CD4-positive, CD25-positive, alpha-beta regulatory T cell (primary cell): ENCODE results near the gene RAB6C. TPM values are rescaled to one million over a fixed set of nuclear protein-coding genes. Genes with fewer than 3 reads are reported as not detected.
A peak's percentile ranks its signal among the peaks of the same experiment; 100 is the strongest.
"Not testable (repeated sequence)": the region's sequence is repeated elsewhere in the genome, so short reads cannot be mapped to it uniquely, and the experiment has no call there.

Source experiments
- ATAC-seq, 2 donors: fragments of 150-1000 bp; cut with Tn5 transposase; one replicate each; pipeline ENCODE4 v1.10.0; 2021; ENCODE audit warnings: low read depth in 2 of 2, moderate number of reproducible peaks in 2 of 2, moderate library complexity in 1 of 2
- DNase-seq, 3 donors: peaks; one replicate each; pipeline versions ENCODE4 v3.0.0 to v3.0.0-alpha.2; 2012 to 2022; ENCODE audit warnings: mixed read lengths in 1 of 3
- H3K27ac ChIP-seq: one replicate; pipeline ENCODE4 v1.7.0; 2013; ENCODE audit warnings: mild to moderate bottlenecking, low read length; ENCODE audit not compliant: insufficient read depth, poor library complexity, severe bottlenecking
- H3K27me3 ChIP-seq: one replicate; pipeline ENCODE4 v1.7.0; 2013; ENCODE audit warnings: low read length; ENCODE audit not compliant: control insufficient read depth, insufficient read depth
- H3K36me3 ChIP-seq: one replicate; pipeline ENCODE4 v1.7.0; 2013; ENCODE audit warnings: mild to moderate bottlenecking, low read length, moderate library complexity; ENCODE audit not compliant: control insufficient read depth, insufficient read depth
- H3K4me1 ChIP-seq: 2 replicates; pipeline ENCODE4 v1.7.0; 2013; ENCODE audit warnings: mild to moderate bottlenecking, low read length; ENCODE audit not compliant: insufficient read depth, control insufficient read depth, poor library complexity, severe bottlenecking
- H3K4me3 ChIP-seq: one replicate; pipeline ENCODE4 v1.7.0; 2013; ENCODE audit warnings: low read depth, mild to moderate bottlenecking, low read length, moderate library complexity
- H3K9me3 ChIP-seq, 2 experiments: 1 replicate in 1 of 2; 2 replicates in 1 of 2; pipeline ENCODE4 v1.7.0; 2013; ENCODE audit warnings: low read length in 2 of 2, mild to moderate bottlenecking in 1 of 2, moderate library complexity in 1 of 2; ENCODE audit not compliant: control insufficient read depth in 2 of 2
- H3K27ac Mint-ChIP-seq, 3 donors: one replicate each; pipeline ENCODE4 v1.8.0; 2020 to 2022; ENCODE audit warnings: mild to moderate bottlenecking in 3 of 3, mixed read lengths in 3 of 3, moderate library complexity in 2 of 3
- H3K27me3 Mint-ChIP-seq: one replicate; pipeline ENCODE4 v1.8.0; 2022; ENCODE audit warnings: mild to moderate bottlenecking, mixed read lengths
- H3K36me3 Mint-ChIP-seq: one replicate; pipeline ENCODE4 v1.8.0; 2020; ENCODE audit warnings: mixed read lengths
- H3K4me1 Mint-ChIP-seq, 4 donors: one replicate each; pipeline ENCODE4 v1.8.0; 2020 to 2022; ENCODE audit warnings: mixed read lengths in 4 of 4, mild to moderate bottlenecking in 1 of 4
- H3K4me3 Mint-ChIP-seq, 4 donors: one replicate each; pipeline ENCODE4 v1.8.0; 2020 to 2022; ENCODE audit warnings: mild to moderate bottlenecking in 4 of 4, mixed read lengths in 4 of 4, moderate library complexity in 3 of 4
- H3K9me3 Mint-ChIP-seq, 7 donors: one replicate each; pipeline ENCODE4 v1.8.0; 2020 to 2022; ENCODE audit warnings: mixed read lengths in 7 of 7, mild to moderate bottlenecking in 3 of 7, moderate library complexity in 2 of 7
- polyA plus RNA-seq, 4 donors: library from polyadenylated mRNA; unstranded; fragments of 300-500 nt; fragmentation: Illumina TruSeq; gene quantifications; one replicate each; pipeline ENCODE4 v1.2.3, GENCODE V29; 2021
- total RNA-seq: library from RNA; stranded (reverse); gene quantifications from one replicate; pipeline ENCODE4 v1.2.3, GENCODE V29; 2022

The RAB6C gene
- total and polyA plus RNA-seq, 5 donors from 2014 or later, result not detected

GRCh38 chr2:129998771-129999170, 19.3 kb downstream of the RAB6C start:
- not testable (repeated sequence) for H3K9me3 Mint-ChIP-seq, H3K4me1 Mint-ChIP-seq, H3K9me3 ChIP-seq, H3K4me1 ChIP-seq, ATAC-seq, H3K27ac ChIP-seq, H3K36me3 ChIP-seq, H3K36me3 Mint-ChIP-seq, H3K27me3 ChIP-seq, H3K4me3 Mint-ChIP-seq, H3K27ac Mint-ChIP-seq, DNase-seq, H3K4me3 ChIP-seq
- H3K27me3 Mint-ChIP-seq, result peaks cover 11% of the 10 kb centered on the region

DNA sequence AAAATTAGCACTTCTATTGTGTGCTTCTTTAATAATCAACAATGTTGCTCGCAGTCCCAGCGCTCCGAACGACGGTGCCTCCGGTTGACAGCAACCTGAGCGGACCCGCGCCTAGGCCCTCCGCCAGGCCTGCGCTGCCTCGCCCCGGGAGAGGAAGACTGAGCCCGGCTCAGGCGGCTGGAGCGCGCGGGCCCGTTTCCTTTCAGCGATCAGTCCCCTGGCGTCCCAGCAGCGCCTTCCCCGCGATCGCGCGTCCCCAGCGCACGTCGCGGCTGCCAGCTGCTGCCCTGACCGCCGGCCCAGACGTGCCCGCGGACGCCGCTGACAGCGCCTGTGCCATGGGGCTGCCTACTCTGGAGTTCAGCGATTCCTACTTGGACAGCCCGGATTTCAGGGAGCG, 26.4 kb downstream of the RAB6C start:
- not testable (repeated sequence) for H3K9me3 Mint-ChIP-seq, H3K4me1 ChIP-seq, ATAC-seq, DNase-seq, H3K36me3 ChIP-seq, H3K27ac Mint-ChIP-seq, H3K9me3 ChIP-seq, H3K4me1 Mint-ChIP-seq, H3K27me3 ChIP-seq, H3K36me3 Mint-ChIP-seq, H3K4me3 ChIP-seq, H3K4me3 Mint-ChIP-seq, H3K27ac ChIP-seq
- H3K27me3 Mint-ChIP-seq, result peaks cover 17% of the 10 kb centered on the region

- not testable (repeated sequence) for H3K4me1 Mint-ChIP-seq, H3K27me3 Mint-ChIP-seq, H3K27ac ChIP-seq, H3K36me3 Mint-ChIP-seq, H3K4me3 ChIP-seq, H3K36me3 ChIP-seq, ATAC-seq, H3K4me3 Mint-ChIP-seq, H3K27me3 ChIP-seq, H3K27ac Mint-ChIP-seq, DNase-seq, H3K9me3 ChIP-seq, H3K4me1 ChIP-seq
- H3K9me3 Mint-ChIP-seq, result peaks cover 0 to 13% (median 3%) of the 10 kb centered on the region in 7 donors
These were observed 37.2 kb downstream of the RAB6C start for GRCh38 chr2:130016701-130017100.

DNA sequence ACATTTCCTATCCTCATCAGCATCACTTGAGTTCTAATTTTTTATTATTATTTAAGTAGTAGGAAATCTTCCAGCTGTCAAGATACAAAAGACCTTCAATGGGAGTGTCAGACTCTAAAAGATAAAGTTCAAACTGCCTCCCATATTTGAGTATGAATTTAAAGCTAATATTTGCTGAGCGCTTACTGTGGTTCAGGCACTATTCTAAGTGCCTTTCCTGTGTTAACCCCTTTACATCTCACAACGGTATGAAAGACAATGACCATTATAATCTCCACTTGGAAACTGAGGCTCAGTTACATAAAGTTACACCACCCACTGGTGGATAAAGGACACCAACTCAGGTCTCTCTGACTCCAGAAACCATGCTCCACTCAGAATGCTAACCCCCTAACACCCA, 39.9 kb downstream of the RAB6C start:
- no peaks in the 10 kb centered on the region for H3K36me3 ChIP-seq
- peaks cover 0 to 9% of the 10 kb centered on the region in 2 experiments for H3K9me3 ChIP-seq
- H3K27ac ChIP-seq, result no peak overlapping the region
- Mint-ChIP-seq H3K27me3 (peaks cover 6% of the 10 kb centered on the region), H3K4me1 (no peaks in the 10 kb centered on the region), H3K27ac (no peak overlapping the region), H3K36me3 (no peaks in the 10 kb centered on the region), H3K4me3 (no peak overlapping the region), H3K9me3 (peaks cover 0 to 12% (median 5%) of the 10 kb centered on the region in 7 donors)
- H3K4me3 ChIP-seq, result no peak overlapping the region
- DNase-seq, result no peak
- no peaks in the 10 kb centered on the region for H3K4me1 ChIP-seq
- no peaks in the 10 kb centered on the region for H3K27me3 ChIP-seq
- no peak for ATAC-seq

GRCh38 chr2:130020069-130020468, 40.6 kb downstream of the RAB6C start:
- H3K36me3 Mint-ChIP-seq, H3K36me3 ChIP-seq, H3K9me3 ChIP-seq, H3K27ac Mint-ChIP-seq, H3K4me3 ChIP-seq, H3K4me1 ChIP-seq, ATAC-seq, H3K27me3 ChIP-seq, H3K4me3 Mint-ChIP-seq, DNase-seq, H3K27me3 Mint-ChIP-seq, H3K9me3 Mint-ChIP-seq, H3K27ac ChIP-seq, H3K4me1 Mint-ChIP-seq: not testable (repeated sequence)

GRCh38 chr2:130025931-130026330, 46.5 kb downstream of the RAB6C start:
- ATAC-seq, result not testable (repeated sequence)

More at GRCh38 chr2:130025931-130026330, 46.5 kb downstream of the RAB6C start:
- not testable (repeated sequence) for H3K27ac Mint-ChIP-seq, H3K36me3 ChIP-seq, H3K27ac ChIP-seq, H3K4me3 Mint-ChIP-seq, H3K9me3 Mint-ChIP-seq, H3K27me3 ChIP-seq, H3K36me3 Mint-ChIP-seq, H3K27me3 Mint-ChIP-seq, H3K9me3 ChIP-seq, H3K4me3 ChIP-seq, H3K4me1 Mint-ChIP-seq, H3K4me1 ChIP-seq
- DNase-seq, result peak in 1 of 3 donors; percentile 17

Other genes with a start within 250 kb of the RAB6C start
- gene POTEF, start 149.6 kb downstream of the RAB6C start, total RNA-seq, result not detected
- gene POTEF, start 149.6 kb downstream of the RAB6C start, polyA plus RNA-seq, result not detected
- gene CCDC74B, start 165.4 kb downstream of the RAB6C start, total RNA-seq, result not detected
- not detected for gene CCDC74B, start 165.4 kb downstream of the RAB6C start, polyA plus RNA-seq
- gene SMPD4, start 201.9 kb downstream of the RAB6C start, total RNA-seq, result 78.7 TPM
- 10 to 100 TPM; 22.4 to 32.5 (median 29.9) TPM for gene SMPD4, start 201.9 kb downstream of the RAB6C start, polyA plus RNA-seq
- 199 TPM for gene MZT2B, start 202.6 kb downstream of the RAB6C start, total RNA-seq
- 100 to 1,000 TPM; 186 to 259 (median 227) TPM for gene MZT2B, start 202.6 kb downstream of the RAB6C start, polyA plus RNA-seq
- not detected for gene TUBA3E, start 218.8 kb downstream of the RAB6C start, total RNA-seq
- not detected for gene TUBA3E, start 218.8 kb downstream of the RAB6C start, polyA plus RNA-seq